ENCODE data around the gene ITPKA. TPM values are rescaled to one million over a fixed set of nuclear protein-coding genes. Genes with fewer than 3 reads are reported as not detected.

ITPKA gene
- total RNA-seq, 1 donor from 2014 or later: 6.7 TPM

- H3K4me3 ChIP-seq (ENCODE audit: low read depth, low read length): peak overlapping the region; percentile 57
- no peak for DNase-seq (ENCODE audit: low read depth)
Observed at GRCh38 chr15:41495736-41496599, 2.3 kb downstream of the ITPKA start.

DNA sequence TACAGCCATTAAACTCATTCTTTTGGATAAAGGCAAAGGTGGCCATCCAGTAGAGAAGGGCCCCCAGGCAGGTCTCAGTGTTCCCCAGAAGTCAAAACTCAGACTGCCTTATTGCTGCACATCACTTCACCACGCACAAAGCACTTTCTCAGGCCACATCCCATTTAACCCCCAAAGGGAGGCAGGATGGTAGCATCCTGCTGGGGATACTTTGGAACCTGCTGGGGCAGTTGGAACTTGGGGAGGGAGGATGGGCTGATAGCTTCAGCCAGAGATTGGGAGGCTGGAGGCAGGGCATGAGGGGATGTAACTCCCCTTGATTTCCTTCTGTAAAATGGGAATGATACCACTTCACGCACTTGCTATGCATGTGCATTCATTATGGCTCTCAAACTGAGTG is 5.0 kb downstream of the ITPKA start:
- DNase-seq (ENCODE audit: low read depth): no peak
- TF ChIP-seq, protein P1, sequence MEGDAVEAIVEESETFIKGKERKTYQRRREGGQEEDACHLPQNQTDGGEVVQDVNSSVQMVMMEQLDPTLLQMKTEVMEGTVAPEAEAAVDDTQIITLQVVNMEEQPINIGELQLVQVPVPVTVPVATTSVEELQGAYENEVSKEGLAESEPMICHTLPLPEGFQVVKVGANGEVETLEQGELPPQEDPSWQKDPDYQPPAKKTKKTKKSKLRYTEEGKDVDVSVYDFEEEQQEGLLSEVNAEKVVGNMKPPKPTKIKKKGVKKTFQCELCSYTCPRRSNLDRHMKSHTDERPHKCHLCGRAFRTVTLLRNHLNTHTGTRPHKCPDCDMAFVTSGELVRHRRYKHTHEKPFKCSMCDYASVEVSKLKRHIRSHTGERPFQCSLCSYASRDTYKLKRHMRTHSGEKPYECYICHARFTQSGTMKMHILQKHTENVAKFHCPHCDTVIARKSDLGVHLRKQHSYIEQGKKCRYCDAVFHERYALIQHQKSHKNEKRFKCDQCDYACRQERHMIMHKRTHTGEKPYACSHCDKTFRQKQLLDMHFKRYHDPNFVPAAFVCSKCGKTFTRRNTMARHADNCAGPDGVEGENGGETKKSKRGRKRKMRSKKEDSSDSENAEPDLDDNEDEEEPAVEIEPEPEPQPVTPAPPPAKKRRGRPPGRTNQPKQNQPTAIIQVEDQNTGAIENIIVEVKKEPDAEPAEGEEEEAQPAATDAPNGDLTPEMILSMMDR (conservative IDR thresholded peaks at IDR 0.05; ENCODE audit: low read depth, low read length): no peak
- no peak overlapping the region for H3K4me3 ChIP-seq (ENCODE audit: low read depth, low read length)

More at GRCh38 chr15:41495736-41496599, 2.3 kb downstream of the ITPKA start:
- TF ChIP-seq, protein P1 (conservative IDR thresholded peaks at IDR 0.05; ENCODE audit: low read depth, low read length): no peak

DNA sequence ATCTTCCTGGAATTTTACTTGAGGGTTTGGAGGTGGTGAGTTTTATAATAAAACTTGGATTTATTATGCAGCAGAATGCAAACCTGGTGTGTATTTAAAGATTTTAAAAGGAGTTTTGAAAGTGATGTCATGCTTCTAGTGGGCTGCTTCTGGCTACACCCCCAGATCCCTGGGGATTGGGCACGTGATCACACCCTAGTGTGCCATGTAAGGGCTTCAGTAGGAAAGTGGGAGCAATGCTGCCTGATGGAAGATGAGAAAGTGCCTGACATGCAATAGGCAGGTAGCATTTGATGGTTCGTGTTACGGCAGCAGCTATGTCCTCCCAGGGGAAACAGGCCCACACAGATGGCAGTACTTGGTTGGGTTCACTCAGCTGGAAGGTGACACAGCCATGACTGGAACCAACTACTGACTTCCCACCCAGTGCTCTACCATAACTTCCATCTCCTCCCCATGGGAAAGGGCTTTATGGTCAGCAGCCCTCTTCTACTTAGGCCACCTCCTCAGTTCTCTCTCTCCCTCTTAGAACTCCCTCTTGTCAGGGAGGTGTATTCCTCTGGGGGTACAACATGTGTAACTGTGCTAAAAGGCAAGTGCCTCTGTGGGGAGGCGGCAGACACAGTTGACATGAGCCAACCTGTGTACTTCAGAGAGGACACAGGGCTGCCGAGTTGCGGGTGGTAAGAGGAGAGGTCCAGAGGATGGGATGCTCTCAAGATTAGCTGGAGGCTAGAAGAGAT is 5.6 kb downstream of the ITPKA start:
- no peak for DNase-seq (ENCODE audit: low read depth)
- H3K4me3 ChIP-seq (ENCODE audit: low read depth, low read length): no peak overlapping the region
- TF ChIP-seq, protein P1 (conservative IDR thresholded peaks at IDR 0.05; ENCODE audit: low read depth, low read length): no peak

DNA sequence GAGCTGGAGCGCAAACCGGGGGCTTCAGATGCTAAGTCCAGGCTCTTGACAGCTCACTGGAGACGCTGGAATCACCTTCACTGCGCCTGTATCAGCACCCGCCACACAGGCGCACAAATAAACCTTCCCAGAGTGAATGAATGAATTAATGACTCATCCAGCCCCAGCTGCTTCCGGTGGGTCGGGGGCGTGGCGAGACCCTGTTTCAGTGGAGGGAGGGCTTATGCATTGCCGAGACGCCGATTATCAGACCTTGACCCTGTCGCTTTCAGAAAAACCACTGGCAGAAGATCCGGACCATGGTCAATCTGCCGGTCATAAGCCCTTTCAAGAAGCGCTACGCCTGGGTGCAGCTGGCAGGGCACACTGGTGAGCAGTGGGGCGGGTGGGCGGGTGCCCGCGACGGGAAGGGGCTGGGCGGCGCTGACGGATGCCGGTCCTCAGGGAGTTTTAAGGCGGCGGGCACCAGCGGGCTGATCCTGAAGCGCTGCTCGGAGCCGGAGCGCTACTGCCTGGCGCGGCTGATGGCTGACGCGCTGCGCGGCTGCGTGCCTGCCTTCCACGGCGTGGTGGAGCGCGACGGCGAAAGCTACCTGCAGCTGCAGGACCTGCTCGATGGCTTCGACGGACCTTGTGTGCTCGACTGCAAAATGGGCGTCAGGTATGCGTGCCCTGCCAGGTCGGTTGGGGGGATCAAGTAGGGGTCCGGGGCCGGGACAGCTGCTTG is 7.7 kb downstream of the ITPKA start:
- TF ChIP-seq, protein P1 (conservative IDR thresholded peaks at IDR 0.05; ENCODE audit: low read depth, low read length): no peak
- DNase-seq (ENCODE audit: low read depth): no peak
- H3K4me3 ChIP-seq (ENCODE audit: low read depth, low read length): peak overlapping the region; percentile 38

GRCh38 chr15:41501931-41502794 is 8.5 kb downstream of the ITPKA start:
- H3K4me3 ChIP-seq (ENCODE audit: low read depth, low read length): peak overlapping the region; percentile 3

More at GRCh38 chr15:41501931-41502794, 8.5 kb downstream of the ITPKA start:
- DNase-seq (ENCODE audit: low read depth): no peak
- TF ChIP-seq, protein P1 (conservative IDR thresholded peaks at IDR 0.05; ENCODE audit: low read depth, low read length): no peak

Measured in epithelial cell of proximal tubule (primary cell).